ENCODE results near the gene FAM13A.

DNA sequence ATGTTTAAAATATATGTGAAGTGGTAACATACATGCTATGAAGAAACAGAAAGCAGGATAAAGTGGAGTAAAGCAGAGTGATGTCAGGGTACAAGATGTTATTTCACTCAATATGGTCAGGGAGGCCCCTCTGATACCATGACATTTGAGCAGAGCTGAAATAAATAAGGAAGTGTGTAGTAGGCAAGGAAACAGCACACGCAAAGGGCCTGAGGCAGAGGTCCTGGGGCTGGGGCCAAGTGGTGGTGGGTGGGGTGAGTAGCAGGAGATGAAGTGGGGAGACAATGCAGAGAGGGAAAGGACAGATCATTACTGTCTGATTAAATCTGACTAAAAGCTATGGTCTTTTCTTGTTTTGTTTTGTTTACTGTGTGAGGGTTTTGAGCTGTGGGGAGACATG is 61.1 kb downstream of the FAM13A start:
- TF ChIP-seq, protein P1, sequence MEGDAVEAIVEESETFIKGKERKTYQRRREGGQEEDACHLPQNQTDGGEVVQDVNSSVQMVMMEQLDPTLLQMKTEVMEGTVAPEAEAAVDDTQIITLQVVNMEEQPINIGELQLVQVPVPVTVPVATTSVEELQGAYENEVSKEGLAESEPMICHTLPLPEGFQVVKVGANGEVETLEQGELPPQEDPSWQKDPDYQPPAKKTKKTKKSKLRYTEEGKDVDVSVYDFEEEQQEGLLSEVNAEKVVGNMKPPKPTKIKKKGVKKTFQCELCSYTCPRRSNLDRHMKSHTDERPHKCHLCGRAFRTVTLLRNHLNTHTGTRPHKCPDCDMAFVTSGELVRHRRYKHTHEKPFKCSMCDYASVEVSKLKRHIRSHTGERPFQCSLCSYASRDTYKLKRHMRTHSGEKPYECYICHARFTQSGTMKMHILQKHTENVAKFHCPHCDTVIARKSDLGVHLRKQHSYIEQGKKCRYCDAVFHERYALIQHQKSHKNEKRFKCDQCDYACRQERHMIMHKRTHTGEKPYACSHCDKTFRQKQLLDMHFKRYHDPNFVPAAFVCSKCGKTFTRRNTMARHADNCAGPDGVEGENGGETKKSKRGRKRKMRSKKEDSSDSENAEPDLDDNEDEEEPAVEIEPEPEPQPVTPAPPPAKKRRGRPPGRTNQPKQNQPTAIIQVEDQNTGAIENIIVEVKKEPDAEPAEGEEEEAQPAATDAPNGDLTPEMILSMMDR (IDR thresholded peaks at IDR 0.05) = no peak
- no peak for TF ChIP-seq POLR2A (IDR thresholded peaks at IDR 0.05)

All from esophagus squamous epithelium (tissue), 4 donors.